Activated CD4-positive, alpha-beta memory T cell treated with anti-CD3 and anti-CD28 coated beads for 36 hours (primary cell): ENCODE results near the gene MUCL3. TPM values are rescaled to one million over a fixed set of nuclear protein-coding genes. Genes with fewer than 3 reads are reported as not detected.

Source experiments
- CTCF ChIA-PET: fragments of 350-600 bp; sonication (Branson Sonifier 250); formaldehyde crosslinking; loops from one replicate; lab custom pipeline; 2021; ENCODE audit warnings: antibody characterized with exemption, inconsistent platforms; lab: Charles Lee
- POLR2A ChIA-PET: fragments of 350-600 bp; sonication (Branson Sonifier 250); formaldehyde crosslinking; loops from one replicate; lab custom pipeline; 2021; ENCODE audit warnings: antibody characterized with exemption; lab: Charles Lee
- DNase-seq: peaks from one replicate; pipeline ENCODE4 v3.0.0-alpha.2; 2020
- H3K27ac Mint-ChIP-seq: one replicate; pipeline ENCODE4 v1.8.0; 2021; ENCODE audit warnings: mixed read lengths
- H3K27me3 Mint-ChIP-seq: one replicate; pipeline ENCODE4 v1.8.0; 2021; ENCODE audit warnings: mixed read lengths
- H3K36me3 Mint-ChIP-seq: one replicate; pipeline ENCODE4 v1.8.0; 2021; ENCODE audit warnings: mixed read lengths
- H3K4me1 Mint-ChIP-seq: one replicate; pipeline ENCODE4 v1.8.0; 2021; ENCODE audit warnings: low read depth, mixed read lengths
- H3K4me3 Mint-ChIP-seq: one replicate; pipeline ENCODE4 v1.8.0; 2021; ENCODE audit warnings: mild to moderate bottlenecking, mixed read lengths
- H3K9me3 Mint-ChIP-seq: one replicate; pipeline ENCODE4 v1.8.0; 2021; ENCODE audit warnings: mixed read lengths
- intact Hi-C: fragments of 100-400 bp; cut with micrococcal nuclease; formaldehyde crosslinking; loops from one replicate; pipeline ENCODE4 v1.15.1; 2023
- total RNA-seq, 2 experiments: library from RNA; stranded (reverse); gene quantifications; one replicate each; pipeline ENCODE4 v1.2.3, GENCODE V29; 2021

MUCL3 gene
- total RNA-seq = not detected

- ChIA-PET CTCF (interaction anchor here (0.6 kb wide), 1 partner anchor 576 kb away, joined by 3 read pairs; no protein-coding TSS in a partner anchor), POLR2A (no interaction called here)
- Mint-ChIP-seq H3K27me3 (peaks cover 35% of the 10 kb centered on the region), H3K4me1 (peaks cover 4% of the 10 kb centered on the region), H3K4me3 (no peak within 1 kb of the TSS), H3K27ac (no peak within 1 kb of the TSS), H3K36me3 (no peaks in the 10 kb centered on the region), H3K9me3 (no peaks in the 10 kb centered on the region)
- intact Hi-C loops = no loop called here
- DNase-seq = no peak
Observed at GRCh38 chr6:30940361-30940986, at the start of gene MUCL3. TSS of gene MUCL3 (plus strand) at chr6:30940973. CDS start at chr6:30941000, 27 bp downstream.

DNA sequence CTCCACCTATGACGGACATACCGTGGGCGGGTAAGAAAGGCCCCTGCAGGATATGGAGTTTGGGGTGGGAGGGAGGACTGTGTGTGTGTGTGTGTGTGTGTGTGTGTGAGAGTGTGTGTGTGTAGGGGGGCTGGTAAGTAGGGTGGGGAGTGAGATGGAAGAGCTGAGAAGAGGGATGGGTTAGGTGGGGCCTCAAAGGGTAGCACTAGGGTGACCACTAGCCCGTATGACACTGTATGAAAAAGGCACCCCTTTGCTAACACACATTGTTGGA lies 49.4 kb upstream of the MUCL3 start:
- CTCF ChIA-PET = interaction anchor here (1.7 kb wide), 1 partner anchor 13 kb away, joined by 4 read pairs; no protein-coding TSS in a partner anchor
- Mint-ChIP-seq H3K4me3 (no peak overlapping the region), H3K4me1 (peaks cover 2% of the 10 kb centered on the region), H3K27me3 (no peaks in the 10 kb centered on the region), H3K27ac (no peak overlapping the region), H3K9me3 (no peaks in the 10 kb centered on the region), H3K36me3 (no peaks in the 10 kb centered on the region)
- POLR2A ChIA-PET = no interaction called here
- intact Hi-C loops = no loop called here
- DNase-seq = no peak

- POLR2A ChIA-PET = no interaction called here
- Mint-ChIP-seq H3K27me3 (no peaks in the 10 kb centered on the region), H3K4me1 (no peaks in the 10 kb centered on the region), H3K4me3 (no peak overlapping the region), H3K27ac (no peak overlapping the region), H3K36me3 (no peaks in the 10 kb centered on the region), H3K9me3 (no peaks in the 10 kb centered on the region)
- intact Hi-C loops = no loop called here
- CTCF ChIA-PET = interaction anchor here (1.7 kb wide), 1 partner anchor 13 kb away, joined by 4 read pairs; no protein-coding TSS in a partner anchor
- DNase-seq = no peak
Observed at GRCh38 chr6:30891816-30892538, 48.8 kb upstream of the MUCL3 start.

- Mint-ChIP-seq H3K4me3 (no peak overlapping the region), H3K9me3 (no peaks in the 10 kb centered on the region), H3K4me1 (no peaks in the 10 kb centered on the region), H3K36me3 (no peaks in the 10 kb centered on the region), H3K27me3 (no peaks in the 10 kb centered on the region), H3K27ac (no peak overlapping the region)
- CTCF ChIA-PET = no interaction called here
- intact Hi-C loops = no loop called here
- POLR2A ChIA-PET = no interaction called here
- no peak for DNase-seq
Observed at GRCh38 chr6:30893001-30893591, 47.7 kb upstream of the MUCL3 start.

DNA sequence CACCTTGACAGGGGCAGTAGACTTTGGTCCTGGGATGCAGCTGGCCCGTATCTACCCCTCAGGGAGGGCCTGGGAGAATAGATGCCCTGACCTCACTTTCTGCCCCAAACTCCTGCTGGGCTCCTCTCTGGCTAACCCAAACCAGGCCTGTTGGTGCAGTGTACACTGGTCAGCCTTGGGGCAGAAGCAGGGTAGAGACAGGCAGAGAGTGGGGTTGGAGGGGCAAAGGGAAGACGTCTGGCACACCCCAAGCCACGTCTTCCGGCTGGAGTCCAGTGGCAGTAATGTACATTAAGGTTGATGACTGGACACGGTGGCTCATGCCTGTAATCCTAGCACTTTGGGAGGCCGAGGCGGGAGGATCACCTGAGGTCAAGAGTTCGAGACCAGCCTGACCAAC lies 47.1 kb upstream of the MUCL3 start:
- H3K27me3 Mint-ChIP-seq = no peaks in the 10 kb centered on the region
- POLR2A ChIA-PET = no interaction called here

GRCh38 chr6:30894381-30894780 lies 46.4 kb upstream of the MUCL3 start:
- no peak for DNase-seq
- intact Hi-C loops = no loop called here
- Mint-ChIP-seq H3K4me1 (no peaks in the 10 kb centered on the region), H3K27me3 (no peaks in the 10 kb centered on the region), H3K9me3 (no peaks in the 10 kb centered on the region), H3K36me3 (no peaks in the 10 kb centered on the region), H3K27ac (no peak overlapping the region), H3K4me3 (no peak overlapping the region)
- ChIA-PET CTCF (interaction anchor here (0.6 kb wide), 1 partner anchor 66 kb away, joined by 3 read pairs; no protein-coding TSS in a partner anchor), POLR2A (no interaction called here)

More for the DNA sequence above, 47.1 kb upstream of the MUCL3 start:
- intact Hi-C loops = no loop called here
- H3K4me1 Mint-ChIP-seq = no peaks in the 10 kb centered on the region
- no peak for DNase-seq
- H3K9me3 Mint-ChIP-seq = no peaks in the 10 kb centered on the region
- no peaks in the 10 kb centered on the region for H3K36me3 Mint-ChIP-seq
- no peak overlapping the region for H3K27ac Mint-ChIP-seq
- CTCF ChIA-PET = no interaction called here
- H3K4me3 Mint-ChIP-seq = no peak overlapping the region

GRCh38 chr6:30894935-30895334 lies 45.8 kb upstream of the MUCL3 start:
- no peak overlapping the region for H3K27ac Mint-ChIP-seq
- no peaks in the 10 kb centered on the region for H3K36me3 Mint-ChIP-seq
- no peaks in the 10 kb centered on the region for H3K27me3 Mint-ChIP-seq
- no peaks in the 10 kb centered on the region for H3K9me3 Mint-ChIP-seq
- H3K4me1 Mint-ChIP-seq = no peaks in the 10 kb centered on the region
- CTCF ChIA-PET = no interaction called here
- DNase-seq = no peak
- no peak overlapping the region for H3K4me3 Mint-ChIP-seq
- POLR2A ChIA-PET = no interaction called here
- intact Hi-C loops = no loop called here

GRCh38 chr6:30895343-30895742 lies 45.4 kb upstream of the MUCL3 start:
- no peaks in the 10 kb centered on the region for H3K36me3 Mint-ChIP-seq
- ChIA-PET POLR2A (interaction anchor here (1.1 kb wide), 1 partner anchor 66 kb away, joined by 3 read pairs; no protein-coding TSS in a partner anchor), CTCF (interaction anchor here (1.1 kb wide), 1 partner anchor 18 kb away, joined by 4 read pairs; no protein-coding TSS in a partner anchor)
- no peak overlapping the region for H3K27ac Mint-ChIP-seq
- no peak overlapping the region for H3K4me3 Mint-ChIP-seq
- H3K9me3 Mint-ChIP-seq = no peaks in the 10 kb centered on the region
- no peaks in the 10 kb centered on the region for H3K4me1 Mint-ChIP-seq
- intact Hi-C loops = no loop called here
- H3K27me3 Mint-ChIP-seq = no peaks in the 10 kb centered on the region
- DNase-seq = no peak

DNA sequence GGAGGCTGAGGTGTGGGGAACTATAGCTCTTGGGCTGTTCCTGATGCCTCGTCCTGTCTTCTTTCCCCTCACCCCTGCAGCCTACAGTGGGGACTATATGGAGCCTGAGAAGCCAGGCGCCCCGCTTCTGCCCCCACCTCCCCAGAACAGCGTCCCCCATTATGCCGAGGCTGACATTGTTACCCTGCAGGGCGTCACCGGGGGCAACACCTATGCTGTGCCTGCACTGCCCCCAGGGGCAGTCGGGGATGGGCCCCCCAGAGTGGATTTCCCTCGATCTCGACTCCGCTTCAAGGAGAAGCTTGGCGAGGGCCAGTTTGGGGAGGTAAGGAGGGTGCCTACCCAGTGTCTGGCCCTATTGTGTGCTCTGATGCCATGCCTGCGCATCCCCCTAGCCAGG lies 44.2 kb upstream of the MUCL3 start:
- intact Hi-C loops = no loop called here
- H3K36me3 Mint-ChIP-seq = no peaks in the 10 kb centered on the region
- H3K27me3 Mint-ChIP-seq = no peaks in the 10 kb centered on the region
- ChIA-PET CTCF (interaction anchor here (1.1 kb wide), 1 partner anchor 19 kb away, joined by 4 read pairs; no protein-coding TSS in a partner anchor), POLR2A (interaction anchor here (1.1 kb wide), 1 partner anchor 67 kb away, joined by 3 read pairs; no protein-coding TSS in a partner anchor)
- H3K27ac Mint-ChIP-seq = no peak overlapping the region
- no peak for DNase-seq
- H3K9me3 Mint-ChIP-seq = no peaks in the 10 kb centered on the region
- H3K4me1 Mint-ChIP-seq = peaks cover 2% of the 10 kb centered on the region
- no peak overlapping the region for H3K4me3 Mint-ChIP-seq

DNA sequence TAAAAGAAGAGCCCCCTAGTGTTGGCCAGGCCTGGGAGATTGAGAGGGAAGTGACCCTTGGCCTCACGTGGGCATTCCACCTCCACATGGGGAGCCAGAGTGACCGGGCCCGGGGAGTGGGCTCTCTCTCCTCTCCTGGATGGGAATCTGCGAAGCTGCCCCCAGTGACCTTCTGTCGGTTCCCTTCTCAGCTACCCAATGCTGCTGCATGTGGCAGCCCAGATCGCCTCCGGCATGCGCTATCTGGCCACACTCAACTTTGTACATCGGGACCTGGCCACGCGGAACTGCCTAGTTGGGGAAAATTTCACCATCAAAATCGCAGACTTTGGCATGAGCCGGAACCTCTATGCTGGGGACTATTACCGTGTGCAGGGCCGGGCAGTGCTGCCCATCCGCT lies 42.9 kb upstream of the MUCL3 start:
- Mint-ChIP-seq H3K27ac (no peak overlapping the region), H3K4me3 (no peak overlapping the region), H3K4me1 (peaks cover 2% of the 10 kb centered on the region), H3K9me3 (no peaks in the 10 kb centered on the region), H3K27me3 (no peaks in the 10 kb centered on the region), H3K36me3 (no peaks in the 10 kb centered on the region)
- intact Hi-C loops = no loop called here
- POLR2A ChIA-PET = no interaction called here
- CTCF ChIA-PET = interaction anchor here (1.1 kb wide), 1 partner anchor 189 kb away, joined by 3 read pairs; no protein-coding TSS in a partner anchor
- no peak for DNase-seq

- ChIA-PET CTCF (interaction anchor here (1.1 to 1.3 kb wide), 3 partner anchors 169 to 188 kb away, joined by 3 read pairs; no protein-coding TSS in a partner anchor), POLR2A (no interaction called here)
- no peak overlapping the region for H3K27ac Mint-ChIP-seq
- H3K4me3 Mint-ChIP-seq = no peak overlapping the region
- peaks cover 2% of the 10 kb centered on the region for H3K4me1 Mint-ChIP-seq
- H3K27me3 Mint-ChIP-seq = no peaks in the 10 kb centered on the region
- no peak for DNase-seq
- intact Hi-C loops = no loop called here
- no peaks in the 10 kb centered on the region for H3K9me3 Mint-ChIP-seq
- no peaks in the 10 kb centered on the region for H3K36me3 Mint-ChIP-seq
Observed at GRCh38 chr6:30898750-30899360, 41.9 kb upstream of the MUCL3 start.

- H3K36me3 Mint-ChIP-seq = no peaks in the 10 kb centered on the region
- CTCF ChIA-PET = interaction anchor here (2.0 kb wide), 1 partner anchor 179 kb away, joined by 9 read pairs; no protein-coding TSS in a partner anchor
- intact Hi-C loops = no loop called here
- H3K27me3 Mint-ChIP-seq = no peaks in the 10 kb centered on the region
- no peaks in the 10 kb centered on the region for H3K9me3 Mint-ChIP-seq
- H3K27ac Mint-ChIP-seq = no peak overlapping the region
- no peak for DNase-seq
- H3K4me1 Mint-ChIP-seq = peaks cover 2% of the 10 kb centered on the region
- POLR2A ChIA-PET = no interaction called here
- no peak overlapping the region for H3K4me3 Mint-ChIP-seq
Observed at GRCh38 chr6:30900863-30901417, 39.8 kb upstream of the MUCL3 start.
